ENCODE results near the gene RUFY3.

RUFY3 gene

DNA sequence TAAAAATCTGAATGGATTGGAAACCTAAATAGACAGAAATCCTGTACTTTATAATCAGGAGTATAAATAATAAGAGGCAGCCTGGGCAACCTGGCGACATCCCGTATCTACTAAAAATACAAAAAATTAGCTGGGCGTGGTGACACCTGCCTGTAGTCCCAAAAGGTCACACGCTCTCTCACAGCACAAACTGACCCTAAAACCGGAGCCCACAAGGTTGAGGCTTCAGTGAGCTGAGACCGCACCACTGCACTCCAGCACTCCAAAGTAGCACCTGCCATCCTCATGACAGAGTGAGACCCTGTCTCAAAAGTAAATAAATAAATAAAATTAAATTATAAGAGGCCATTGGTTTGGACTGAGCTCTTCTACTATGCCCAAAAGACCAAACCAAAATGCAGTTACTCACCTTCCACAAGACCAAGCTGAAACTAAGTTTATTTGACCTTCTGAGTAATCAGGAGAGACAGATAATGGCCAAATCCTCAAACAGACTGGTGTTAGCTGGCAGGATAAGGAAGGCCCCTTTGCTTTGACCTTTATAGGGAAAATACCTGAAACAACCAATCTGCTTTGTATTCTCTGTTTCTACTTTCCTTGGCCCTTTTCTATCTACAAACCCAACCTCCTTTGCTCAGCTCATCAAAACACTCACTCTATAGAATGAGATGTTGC, 121.1 kb downstream of the RUFY3 start:
- DNase-seq = no peak

DNA sequence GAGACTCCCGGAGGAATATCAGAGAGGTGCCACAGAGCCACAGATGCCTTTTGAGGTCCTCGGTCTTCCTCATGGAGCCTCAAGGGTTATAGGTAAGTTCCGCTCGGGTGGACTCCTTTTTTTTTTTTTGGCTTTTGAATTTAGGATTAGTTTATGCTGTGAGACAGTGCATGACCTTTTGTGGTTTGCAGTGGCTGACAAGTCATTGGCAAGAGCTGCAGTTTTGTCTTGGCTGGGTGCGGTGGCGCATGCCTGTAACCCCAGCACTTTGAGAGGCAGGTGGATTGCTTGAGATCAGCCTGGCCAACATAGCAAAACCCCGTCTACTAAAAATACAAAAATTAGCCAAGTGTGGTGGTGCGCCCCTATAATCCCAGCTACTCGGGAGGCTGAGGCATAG, 122.4 kb downstream of the RUFY3 start:
- DNase-seq = no peak

DNA sequence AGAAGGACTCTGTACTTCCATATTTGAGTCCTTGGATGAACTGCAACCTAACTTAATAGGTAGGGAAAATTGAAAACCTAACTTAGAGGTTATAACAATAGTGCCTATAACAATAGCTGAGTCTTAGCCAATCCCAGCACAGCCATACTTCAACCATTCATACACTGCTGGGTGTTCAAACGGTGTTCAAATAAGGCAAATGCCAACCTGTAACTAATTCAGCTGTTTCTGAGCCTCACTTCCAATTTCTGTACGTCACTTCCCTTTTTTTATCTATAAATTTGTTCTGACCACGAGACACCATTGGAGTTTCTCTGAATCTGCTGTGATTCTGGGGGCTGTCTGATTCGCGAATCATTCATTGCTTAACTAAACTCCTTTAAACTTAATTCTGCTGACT, 127.5 kb downstream of the RUFY3 start:
- no peak for DNase-seq

DNA sequence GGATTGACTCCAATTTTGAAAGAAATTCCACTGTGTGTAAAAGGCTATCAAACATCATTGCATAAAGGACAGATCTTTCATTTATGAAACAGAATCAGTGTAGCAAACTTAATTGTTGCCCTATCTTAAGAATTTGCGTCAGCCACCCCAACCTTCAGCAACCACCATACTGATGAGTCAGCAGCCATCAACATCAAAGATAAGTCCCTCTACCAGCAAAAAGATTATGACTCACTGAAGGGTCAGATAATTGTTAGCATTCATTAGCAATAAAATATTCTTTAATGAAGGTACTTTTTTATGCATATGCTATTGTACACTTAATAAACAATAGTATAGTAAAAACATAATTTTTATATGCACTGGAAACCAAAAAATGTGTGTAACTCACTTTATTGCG, 133.7 kb downstream of the RUFY3 start:
- no peak for DNase-seq

Data from hippocampal formation (tissue), 2 donors.